ENCODE data around the gene SYT1.
A peak's percentile ranks its signal among the peaks of the same experiment; 100 is the strongest.

Gene SYT1

DNA sequence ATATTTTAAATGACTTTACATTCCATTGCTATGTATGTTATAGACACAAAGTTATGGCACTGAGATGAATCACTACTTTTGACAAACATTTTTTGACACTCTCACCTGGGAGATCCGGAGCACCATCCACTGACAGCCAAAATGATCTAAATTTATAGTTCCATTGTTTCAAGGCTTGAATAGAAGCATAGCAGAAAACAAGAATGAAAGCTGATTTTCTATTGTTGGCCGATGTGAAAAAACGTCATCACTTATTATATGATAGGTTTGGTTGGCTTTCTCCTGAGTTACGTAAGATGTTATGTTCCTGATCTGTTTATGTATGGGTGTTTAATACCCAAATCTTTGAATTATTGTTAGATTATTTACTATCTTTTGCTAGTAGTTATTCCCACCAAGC is 520.0 kb downstream of the SYT1 start:
- TF ChIP-seq, protein P1, sequence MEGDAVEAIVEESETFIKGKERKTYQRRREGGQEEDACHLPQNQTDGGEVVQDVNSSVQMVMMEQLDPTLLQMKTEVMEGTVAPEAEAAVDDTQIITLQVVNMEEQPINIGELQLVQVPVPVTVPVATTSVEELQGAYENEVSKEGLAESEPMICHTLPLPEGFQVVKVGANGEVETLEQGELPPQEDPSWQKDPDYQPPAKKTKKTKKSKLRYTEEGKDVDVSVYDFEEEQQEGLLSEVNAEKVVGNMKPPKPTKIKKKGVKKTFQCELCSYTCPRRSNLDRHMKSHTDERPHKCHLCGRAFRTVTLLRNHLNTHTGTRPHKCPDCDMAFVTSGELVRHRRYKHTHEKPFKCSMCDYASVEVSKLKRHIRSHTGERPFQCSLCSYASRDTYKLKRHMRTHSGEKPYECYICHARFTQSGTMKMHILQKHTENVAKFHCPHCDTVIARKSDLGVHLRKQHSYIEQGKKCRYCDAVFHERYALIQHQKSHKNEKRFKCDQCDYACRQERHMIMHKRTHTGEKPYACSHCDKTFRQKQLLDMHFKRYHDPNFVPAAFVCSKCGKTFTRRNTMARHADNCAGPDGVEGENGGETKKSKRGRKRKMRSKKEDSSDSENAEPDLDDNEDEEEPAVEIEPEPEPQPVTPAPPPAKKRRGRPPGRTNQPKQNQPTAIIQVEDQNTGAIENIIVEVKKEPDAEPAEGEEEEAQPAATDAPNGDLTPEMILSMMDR (IDR thresholded peaks at IDR 0.05; ENCODE audit: control insufficient read depth, extremely low read depth, insufficient read depth) = no peak
- no peak overlapping the region for H3K4me3 ChIP-seq (ENCODE audit: low read depth, low read length)
- no peak for DNase-seq (ENCODE audit: low read depth)

DNA sequence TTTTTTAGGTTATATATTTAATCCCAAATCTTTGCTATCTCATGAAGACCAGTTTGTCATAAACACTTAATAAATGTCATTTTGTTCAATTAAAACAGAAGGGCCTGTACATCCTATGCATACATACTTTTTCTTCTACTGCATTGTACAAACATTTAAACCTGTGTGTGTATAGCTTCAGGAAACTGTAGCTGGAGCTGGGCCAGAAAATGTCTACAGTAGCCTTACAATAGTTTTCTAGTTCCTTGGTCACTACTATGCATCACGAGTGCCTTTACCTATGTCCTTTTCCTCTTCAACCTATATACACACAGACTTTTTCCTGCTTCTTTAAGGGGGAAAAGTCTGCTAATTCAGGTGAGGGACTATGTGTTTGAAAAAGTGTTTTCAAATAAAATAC is 523.4 kb downstream of the SYT1 start:
- no peak overlapping the region for H3K4me3 ChIP-seq (ENCODE audit: low read depth, low read length)
- TF ChIP-seq, protein P1 (IDR thresholded peaks at IDR 0.05; ENCODE audit: control insufficient read depth, extremely low read depth, insufficient read depth) = no peak
- DNase-seq (ENCODE audit: low read depth) = peak; percentile 61

DNA sequence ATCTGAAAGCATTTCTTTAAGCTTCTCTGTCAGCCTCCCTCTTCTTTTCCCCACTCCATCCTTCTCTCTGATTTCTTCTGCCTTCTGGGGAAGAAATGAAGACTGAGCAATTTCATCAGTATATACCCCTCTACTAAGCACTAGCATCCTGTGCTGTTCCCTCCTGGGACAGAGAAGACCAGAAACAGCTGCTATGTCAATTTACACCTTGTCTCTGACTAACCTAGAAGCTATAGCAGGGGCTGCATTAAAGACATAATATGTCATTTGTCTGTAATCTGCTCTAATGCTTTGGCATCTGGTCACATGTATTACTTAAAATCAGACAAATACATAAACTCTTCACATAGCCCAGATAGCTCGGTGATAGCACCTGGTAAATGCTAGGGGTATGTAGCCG is 529.3 kb downstream of the SYT1 start:
- TF ChIP-seq, protein P1 (IDR thresholded peaks at IDR 0.05; ENCODE audit: control insufficient read depth, extremely low read depth, insufficient read depth) = no peak
- no peak for DNase-seq (ENCODE audit: low read depth)
- H3K4me3 ChIP-seq (ENCODE audit: low read depth, low read length) = no peak overlapping the region

DNA sequence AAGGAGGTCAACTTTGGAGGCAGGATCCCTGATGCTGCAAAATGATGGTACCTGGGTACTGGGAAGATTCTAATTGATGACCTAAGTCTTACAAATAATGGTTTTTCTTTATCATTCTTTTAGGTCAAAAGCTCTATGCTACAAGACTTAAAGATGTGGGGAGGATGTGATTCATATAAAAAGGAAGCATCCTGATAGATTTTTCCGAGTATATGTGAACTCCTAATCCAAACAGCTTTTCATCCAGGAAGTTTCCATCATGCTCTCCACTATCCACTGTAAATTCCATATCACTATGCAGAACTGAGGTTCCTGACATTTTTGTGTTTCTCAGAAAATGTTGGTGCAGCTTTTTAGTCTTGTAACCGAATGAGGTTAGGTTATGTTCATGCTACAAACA is 533.0 kb downstream of the SYT1 start:
- H3K4me3 ChIP-seq (ENCODE audit: low read depth, low read length) = no peak overlapping the region
- TF ChIP-seq, protein P1 (IDR thresholded peaks at IDR 0.05; ENCODE audit: control insufficient read depth, extremely low read depth, insufficient read depth) = no peak
- no peak for DNase-seq (ENCODE audit: low read depth)

DNA sequence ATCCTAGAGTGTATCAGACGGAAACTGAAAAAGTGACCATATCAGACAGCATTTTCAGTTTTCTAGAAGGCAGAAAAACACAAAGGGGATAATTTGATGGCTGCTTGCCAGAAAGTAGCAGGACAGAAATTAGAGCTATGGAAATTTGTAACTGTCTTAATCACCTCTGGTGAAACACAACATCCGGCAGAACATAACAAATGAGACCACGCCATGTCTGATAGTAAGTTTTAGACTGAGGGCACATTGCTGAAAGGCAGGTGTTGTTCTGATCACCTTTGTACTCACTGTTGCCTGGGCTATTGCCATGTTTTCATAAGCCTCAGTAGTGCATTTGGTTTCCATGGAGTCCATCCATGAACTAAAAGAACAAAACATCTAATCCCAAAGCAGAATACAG is 535.9 kb downstream of the SYT1 start:
- H3K4me3 ChIP-seq (ENCODE audit: low read depth, low read length) = no peak overlapping the region
- no peak for DNase-seq (ENCODE audit: low read depth)
- TF ChIP-seq, protein P1 (IDR thresholded peaks at IDR 0.05; ENCODE audit: control insufficient read depth, extremely low read depth, insufficient read depth) = no peak

DNA sequence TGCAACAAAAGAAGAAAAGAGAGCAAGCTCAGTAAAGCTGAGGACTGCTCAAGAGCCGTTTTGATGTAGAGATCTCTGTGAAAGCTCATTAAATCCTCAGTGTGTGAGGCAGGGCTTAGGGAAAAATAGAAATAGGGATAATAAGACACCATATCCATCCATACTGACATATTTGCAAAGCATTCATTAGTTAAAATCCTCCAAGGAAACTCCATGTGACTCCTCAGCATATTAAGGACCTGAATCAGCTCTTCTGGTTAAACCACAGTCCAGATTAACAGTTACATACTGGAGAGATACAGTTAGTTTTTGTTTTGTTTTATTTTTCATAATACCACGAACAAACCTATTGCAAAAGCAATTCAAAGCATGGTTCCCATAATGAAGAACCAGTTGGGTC is 538.0 kb downstream of the SYT1 start:
- TF ChIP-seq, protein P1 (IDR thresholded peaks at IDR 0.05; ENCODE audit: control insufficient read depth, extremely low read depth, insufficient read depth) = no peak
- DNase-seq (ENCODE audit: low read depth) = no peak
- no peak overlapping the region for H3K4me3 ChIP-seq (ENCODE audit: low read depth, low read length)

DNA sequence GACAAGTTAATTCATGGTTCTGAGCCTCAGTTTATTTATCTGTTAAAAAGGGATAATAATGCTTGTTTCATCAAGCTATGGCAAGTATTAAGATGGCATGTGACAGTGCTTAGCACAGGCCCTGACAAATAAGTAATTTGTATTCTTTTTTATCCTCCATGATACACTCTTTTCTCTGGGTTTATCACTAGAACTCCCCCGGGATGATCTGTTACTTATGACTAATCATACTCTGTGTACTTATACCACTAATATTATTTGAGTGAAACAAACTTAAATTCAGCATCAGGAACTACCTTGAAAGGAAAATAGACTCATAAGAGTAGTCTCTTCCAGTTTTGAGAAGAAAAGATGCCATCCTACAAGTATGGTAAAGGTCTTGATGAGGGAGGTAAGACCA is 542.4 kb downstream of the SYT1 start:
- DNase-seq (ENCODE audit: low read depth) = no peak
- H3K4me3 ChIP-seq (ENCODE audit: low read depth, low read length) = no peak overlapping the region
- TF ChIP-seq, protein P1 (IDR thresholded peaks at IDR 0.05; ENCODE audit: control insufficient read depth, extremely low read depth, insufficient read depth) = no peak
